Thyroid gland (tissue), 4 donors: ENCODE data around the gene VPS8.

Source experiments
- CTCF ChIP-seq, 6 experiments: fragments of 200-600 bp in 3 of 6; fragments of 450-650 bp in 3 of 6; sonication (generic) in 3 of 6; IDR thresholded peaks; one replicate each; pipeline ENCODE4 v1.5.1; 2016 to 2019; ENCODE audit warnings: antibody characterized with exemption in 6 of 6, mild to moderate bottlenecking in 2 of 6, inconsistent platforms in 1 of 6, moderate library complexity in 1 of 6
- POLR2A ChIP-seq, 2 donors: fragments of 450-650 bp; IDR thresholded peaks; one replicate each; pipeline ENCODE4 v1.6.1; 2017; ENCODE audit warnings: antibody characterized with exemption in 2 of 2, mild to moderate bottlenecking in 2 of 2, moderate library complexity in 1 of 2

- no peak for TF ChIP-seq CTCF (IDR thresholded peaks at IDR 0.05)
- TF ChIP-seq POLR2A (IDR thresholded peaks at IDR 0.05): no peak
Observed at GRCh38 chr3:185030399-185030798, 218.4 kb downstream of the VPS8 start.
